Upper lobe of right lung (tissue), 1 donor: Measurements from ENCODE around the gene SEMA6A. TPM values are rescaled to one million over a fixed set of nuclear protein-coding genes. Genes with fewer than 3 reads are reported as not detected.
"Not testable (repeated sequence)": the region's sequence is repeated elsewhere in the genome, so short reads cannot be mapped to it uniquely, and the experiment has no call there.

ENCODE experiments used
- ATAC-seq: fragments of 200-7000 bp; cut with Tn5 transposase; one replicate; pipeline ENCODE4 v1.9.1; 2020; ENCODE audit warnings: mild to moderate bottlenecking, moderate library complexity
- DNase-seq: peaks from one replicate; pipeline ENCODE4 v3.0.0-alpha.2; 2020
- H3K27ac ChIP-seq: fragments of 200-600 bp; one replicate; pipeline ENCODE4 v1.8.0; 2022
- H3K27me3 ChIP-seq: fragments of 200-600 bp; one replicate; pipeline ENCODE4 v1.8.0; 2022; ENCODE audit warnings: mild to moderate bottlenecking
- H3K36me3 ChIP-seq: fragments of 200-600 bp; one replicate; pipeline ENCODE4 v1.8.0; 2022
- H3K4me1 ChIP-seq: fragments of 200-600 bp; one replicate; pipeline ENCODE4 v1.8.0; 2022
- H3K4me3 ChIP-seq: fragments of 200-600 bp; one replicate; pipeline ENCODE4 v1.8.0; 2022; ENCODE audit warnings: mild to moderate bottlenecking
- H3K9me3 ChIP-seq: fragments of 200-600 bp; one replicate; pipeline ENCODE4 v1.8.0; 2022
- CTCF ChIP-seq: fragments of 200-600 bp; IDR thresholded peaks from one replicate; pipeline ENCODE4 v1.8.0; 2022; ENCODE audit warnings: antibody characterized with exemption
- intact Hi-C: fragments of 100-400 bp; cut with DNase I; formaldehyde crosslinking; loops from one replicate; pipeline ENCODE4 v1.11.0; 2022
- total RNA-seq: library from RNA; stranded (reverse); fragmentation: NEBNext Ultra II Directional; extraction: Animal tissue kit (Norgen Biotek cat#: 25700); gene quantifications from one replicate; pipeline ENCODE4 v1.2.1, GENCODE V29; 2021
- donor health status: DM: no; HTN: yes; CAD: no; lungs with severe emphysema.

SEMA6A gene
- total RNA-seq, 1 donor from 2014 or later, result 33.3 TPM

GRCh38 chr5:116554764-116555163, 19.9 kb downstream of the SEMA6A start:
- no peaks in the 10 kb centered on the region for H3K36me3 ChIP-seq
- no peak overlapping the region for H3K27ac ChIP-seq
- no peak overlapping the region for H3K4me3 ChIP-seq
- DNase-seq (no peak), ATAC-seq (no peak)
- H3K27me3 ChIP-seq, result no peaks in the 10 kb centered on the region
- TF ChIP-seq CTCF, result no peak
- H3K4me1 ChIP-seq, result peaks cover 4% of the 10 kb centered on the region
- H3K9me3 ChIP-seq, result no peaks in the 10 kb centered on the region
- intact Hi-C loops, result no loop called here

- Histone ChIP-seq H3K27me3 (no peaks in the 10 kb centered on the region), H3K4me1 (peaks cover 4% of the 10 kb centered on the region), H3K36me3 (no peaks in the 10 kb centered on the region), H3K9me3 (no peaks in the 10 kb centered on the region), H3K27ac (no peak overlapping the region), H3K4me3 (no peak overlapping the region)
- ATAC-seq, result no peak
- TF ChIP-seq CTCF, result no peak
- DNase-seq, result no peak
- intact Hi-C loops, result no loop called here
Measured at GRCh38 chr5:116553366-116553765, 21.3 kb downstream of the SEMA6A start.

- ATAC-seq (no peak), DNase-seq (no peak)
- Histone ChIP-seq H3K27ac (no peak overlapping the region), H3K36me3 (no peaks in the 10 kb centered on the region), H3K4me1 (no peaks in the 10 kb centered on the region), H3K9me3 (peaks cover 11% of the 10 kb centered on the region), H3K27me3 (no peaks in the 10 kb centered on the region), H3K4me3 (no peak overlapping the region)
- TF ChIP-seq CTCF, result no peak
- intact Hi-C loops, result no loop called here
Measured at GRCh38 chr5:116550082-116550481, 24.5 kb downstream of the SEMA6A start.

DNA sequence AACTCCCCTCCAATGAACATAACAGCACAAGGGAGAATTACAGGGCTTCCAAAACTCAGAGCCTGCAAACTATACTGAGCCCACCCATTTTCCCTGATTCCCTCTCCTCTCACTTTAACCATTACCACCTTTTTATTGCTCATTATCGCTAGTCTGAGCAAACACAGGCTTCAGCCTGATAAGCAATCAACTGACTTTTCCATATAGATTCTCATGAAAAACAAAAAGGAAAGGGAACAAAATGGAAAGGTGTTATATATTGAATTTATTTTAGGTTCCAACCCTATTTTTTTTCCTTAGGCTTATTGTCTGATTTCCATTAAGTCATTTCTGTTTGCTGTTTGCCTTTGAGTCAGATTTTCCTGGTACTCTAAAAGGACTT, 27.9 kb downstream of the SEMA6A start:
- no peaks in the 10 kb centered on the region for H3K27me3 ChIP-seq
- no peak overlapping the region for H3K27ac ChIP-seq
- intact Hi-C loops, result no loop called here
- TF ChIP-seq CTCF, result no peak
- H3K9me3 ChIP-seq, result peaks cover 11% of the 10 kb centered on the region
- H3K4me1 ChIP-seq, result no peaks in the 10 kb centered on the region
- ATAC-seq (no peak), DNase-seq (no peak)
- H3K36me3 ChIP-seq, result no peaks in the 10 kb centered on the region
- H3K4me3 ChIP-seq, result no peak overlapping the region

- Histone ChIP-seq H3K27ac (no peak overlapping the region), H3K9me3 (peaks cover 11% of the 10 kb centered on the region), H3K36me3 (no peaks in the 10 kb centered on the region), H3K4me3 (no peak overlapping the region), H3K4me1 (no peaks in the 10 kb centered on the region), H3K27me3 (no peaks in the 10 kb centered on the region)
- DNase-seq (no peak), ATAC-seq (no peak)
- no peak for TF ChIP-seq CTCF
- intact Hi-C loops, result no loop called here
Measured at GRCh38 chr5:116546033-116546742, 28.4 kb downstream of the SEMA6A start.

DNA sequence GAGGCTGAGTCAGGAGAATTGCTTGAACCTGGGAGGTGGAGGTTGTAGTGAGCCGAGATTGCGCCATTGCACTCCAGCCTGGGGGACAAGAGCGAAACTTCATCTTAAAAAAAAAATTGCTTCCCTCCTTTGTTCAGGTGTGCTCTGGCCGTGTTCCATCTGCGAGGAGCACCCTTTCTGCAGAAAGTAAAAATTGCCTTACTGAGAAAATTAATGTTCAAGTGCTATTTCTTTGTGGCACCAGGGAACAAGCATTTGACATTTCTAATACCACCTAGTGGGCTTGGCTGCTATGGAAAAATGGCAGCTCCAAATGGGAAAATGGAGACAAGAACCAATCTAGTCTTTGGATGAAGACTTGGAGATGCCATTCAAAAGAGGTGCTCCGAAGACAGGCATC, 29.2 kb downstream of the SEMA6A start:
- intact Hi-C loops, H3K27me3 ChIP-seq, H3K36me3 ChIP-seq, DNase-seq, H3K4me1 ChIP-seq, H3K4me3 ChIP-seq, ATAC-seq, H3K27ac ChIP-seq: not testable (repeated sequence)
- peaks cover 11% of the 10 kb centered on the region for H3K9me3 ChIP-seq
